DND-41 (cell line): ENCODE results near the gene CPEB2.

ENCODE experiments used
- ATAC-seq: fragments of 200-7000 bp; cut with Tn5 transposase; 3 replicates; pipeline ENCODE4 v1.9.1; 2021; ENCODE audit warnings: low read depth; ENCODE audit not compliant: insufficient read depth
- DNase-seq: peaks from one replicate; pipeline ENCODE4 v3.0.0-alpha.2; 2020
- H2AFZ ChIP-seq: 2 replicates; pipeline ENCODE4 v1.6.0; 2012; ENCODE audit warnings: low read depth, low read length
- H3K27ac ChIP-seq: 2 replicates; pipeline ENCODE4 v1.5.1; 2012; ENCODE audit warnings: low read length, inconsistent platforms
- H3K27me3 ChIP-seq: fragments of 200-600 bp; sonication (generic); 2 replicates; pipeline ENCODE4 v1.6.0; 2012; ENCODE audit warnings: low read length, mild to moderate bottlenecking, inconsistent platforms; ENCODE audit not compliant: insufficient read depth, poor library complexity
- H3K36me3 ChIP-seq: 2 replicates; pipeline ENCODE4 v1.5.1; 2012; ENCODE audit warnings: low read length, inconsistent platforms; ENCODE audit not compliant: insufficient read depth
- H3K4me1 ChIP-seq: 2 replicates; pipeline ENCODE4 v1.5.1; 2012; ENCODE audit warnings: mild to moderate bottlenecking, low read length; ENCODE audit not compliant: insufficient read depth
- H3K4me2 ChIP-seq: 2 replicates; pipeline ENCODE4 v1.6.0; 2012; ENCODE audit warnings: mild to moderate bottlenecking, moderate library complexity, low read length, inconsistent platforms; ENCODE audit not compliant: insufficient read depth
- H3K4me3 ChIP-seq, 2 experiments: fragments of 200-600 bp in 1 of 2; shearing (Covaris generic) in 1 of 2; 2 replicates each; pipeline ENCODE4 v1.5.1; 2012 to 2016; ENCODE audit warnings: inconsistent platforms in 2 of 2, low read length in 2 of 2, mild to moderate bottlenecking in 2 of 2, low read depth in 1 of 2, moderate library complexity in 1 of 2
- H3K79me2 ChIP-seq: 2 replicates; pipeline ENCODE4 v1.6.0; 2012; ENCODE audit warnings: low read length, inconsistent platforms; ENCODE audit not compliant: insufficient read depth
- H3K9ac ChIP-seq: 2 replicates; pipeline ENCODE4 v1.6.0; 2012; ENCODE audit warnings: low read depth, mild to moderate bottlenecking, inconsistent platforms, low read length, moderate library complexity
- H3K9me3 ChIP-seq: 2 replicates; pipeline ENCODE4 v1.5.1; 2012; ENCODE audit warnings: low read length, moderate library complexity, mild to moderate bottlenecking, inconsistent platforms; ENCODE audit not compliant: insufficient read depth, severe bottlenecking
- H4K20me1 ChIP-seq: 2 replicates; pipeline ENCODE4 v1.6.0; 2012; ENCODE audit warnings: low read length; ENCODE audit not compliant: insufficient read depth
- EZH2 ChIP-seq: IDR thresholded peaks from 3 replicates; pipeline ENCODE4 v1.6.1; 2012; ENCODE audit warnings: borderline replicate concordance, low read depth, mild to moderate bottlenecking, moderate library complexity, low read length, inconsistent platforms; ENCODE audit not compliant: severe bottlenecking
- TF ChIP-seq, protein P1 (sequence below): IDR thresholded peaks from 2 replicates; pipeline ENCODE4 v1.5.1; 2012; ENCODE audit warnings: borderline replicate concordance, low read length, moderate library complexity, mild to moderate bottlenecking; ENCODE audit not compliant: poor library complexity, severe bottlenecking; ENCODE audit errors: extremely low read depth

The CPEB2 gene

DNA sequence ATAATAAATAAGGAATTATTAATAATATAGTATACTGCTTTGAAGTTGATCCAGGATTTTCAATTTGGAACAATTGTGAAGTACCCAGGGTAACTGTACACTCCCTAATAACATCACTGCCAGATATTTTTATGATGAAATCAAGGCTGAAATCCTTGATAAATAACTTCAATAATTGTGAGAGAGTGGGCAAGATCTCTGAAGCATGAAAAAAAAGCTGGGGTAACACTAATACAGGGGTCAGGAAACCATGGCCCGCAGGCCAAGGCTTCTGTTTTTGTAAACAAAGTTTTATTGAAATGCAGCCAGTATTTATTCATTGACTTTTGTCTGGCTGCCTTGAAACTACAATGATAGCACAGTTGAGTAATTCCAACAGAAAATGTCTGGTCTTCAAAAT, 41.6 kb downstream of the CPEB2 start:
- Histone ChIP-seq H3K27me3 (no peaks in the 10 kb centered on the region), H3K27ac (no peak overlapping the region), H3K9ac (no peak overlapping the region), H3K79me2 (no peaks in the 10 kb centered on the region), H3K4me3 (no peak overlapping the region), H3K4me2 (no peak overlapping the region), H3K36me3 (no peaks in the 10 kb centered on the region), H2AFZ (no peak overlapping the region), H3K4me1 (no peaks in the 10 kb centered on the region), H4K20me1 (no peaks in the 10 kb centered on the region), H3K9me3 (no peaks in the 10 kb centered on the region)
- no peak for TF ChIP-seq EZH2
- TF ChIP-seq, protein P1, sequence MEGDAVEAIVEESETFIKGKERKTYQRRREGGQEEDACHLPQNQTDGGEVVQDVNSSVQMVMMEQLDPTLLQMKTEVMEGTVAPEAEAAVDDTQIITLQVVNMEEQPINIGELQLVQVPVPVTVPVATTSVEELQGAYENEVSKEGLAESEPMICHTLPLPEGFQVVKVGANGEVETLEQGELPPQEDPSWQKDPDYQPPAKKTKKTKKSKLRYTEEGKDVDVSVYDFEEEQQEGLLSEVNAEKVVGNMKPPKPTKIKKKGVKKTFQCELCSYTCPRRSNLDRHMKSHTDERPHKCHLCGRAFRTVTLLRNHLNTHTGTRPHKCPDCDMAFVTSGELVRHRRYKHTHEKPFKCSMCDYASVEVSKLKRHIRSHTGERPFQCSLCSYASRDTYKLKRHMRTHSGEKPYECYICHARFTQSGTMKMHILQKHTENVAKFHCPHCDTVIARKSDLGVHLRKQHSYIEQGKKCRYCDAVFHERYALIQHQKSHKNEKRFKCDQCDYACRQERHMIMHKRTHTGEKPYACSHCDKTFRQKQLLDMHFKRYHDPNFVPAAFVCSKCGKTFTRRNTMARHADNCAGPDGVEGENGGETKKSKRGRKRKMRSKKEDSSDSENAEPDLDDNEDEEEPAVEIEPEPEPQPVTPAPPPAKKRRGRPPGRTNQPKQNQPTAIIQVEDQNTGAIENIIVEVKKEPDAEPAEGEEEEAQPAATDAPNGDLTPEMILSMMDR: no peak
- DNase-seq (no peak), ATAC-seq (no peak)

DNA sequence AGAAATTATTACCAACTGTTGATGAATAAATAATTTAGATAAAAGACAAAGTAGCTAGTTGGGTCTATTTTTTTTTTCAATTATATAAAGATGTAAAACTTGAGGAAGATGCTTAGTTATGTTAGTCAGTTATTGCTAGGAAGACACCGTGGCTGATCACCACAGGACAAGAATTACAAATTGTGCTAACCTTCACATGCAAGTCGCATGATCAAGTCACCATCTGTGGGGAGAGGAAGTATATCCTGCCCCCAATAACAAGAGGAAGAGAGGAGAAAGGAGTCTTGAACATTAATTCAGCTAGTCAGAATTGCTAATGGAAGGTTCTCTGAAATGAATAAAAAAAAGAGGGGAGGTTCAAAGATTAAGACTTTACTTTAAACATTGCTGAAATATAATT, 52.3 kb downstream of the CPEB2 start:
- TF ChIP-seq, protein P1: no peak
- TF ChIP-seq EZH2: no peak
- ATAC-seq (no peak), DNase-seq (no peak)

GRCh38 chr4:15060213-15060612, 57.9 kb downstream of the CPEB2 start:
- no peaks in the 10 kb centered on the region for H3K9me3 ChIP-seq
- TF ChIP-seq, protein P1: no peak
- TF ChIP-seq EZH2: no peak
- ATAC-seq: no peak
- H3K4me1 ChIP-seq: no peaks in the 10 kb centered on the region
- no peak for DNase-seq
- H3K27ac ChIP-seq: no peak overlapping the region
- H3K27me3 ChIP-seq: no peaks in the 10 kb centered on the region
- no peaks in the 10 kb centered on the region for H3K79me2 ChIP-seq
- H3K4me2 ChIP-seq: no peak overlapping the region
- H3K36me3 ChIP-seq: no peaks in the 10 kb centered on the region
- H4K20me1 ChIP-seq: no peaks in the 10 kb centered on the region
- H3K4me3 ChIP-seq: no peak overlapping the region
- H3K9ac ChIP-seq: no peak overlapping the region
- no peak overlapping the region for H2AFZ ChIP-seq

More for the DNA sequence above, 52.3 kb downstream of the CPEB2 start:
- H4K20me1 ChIP-seq: no peaks in the 10 kb centered on the region
- H3K4me2 ChIP-seq: no peak overlapping the region
- no peaks in the 10 kb centered on the region for H3K4me1 ChIP-seq
- no peaks in the 10 kb centered on the region for H3K79me2 ChIP-seq
- no peak overlapping the region for H3K27ac ChIP-seq
- H2AFZ ChIP-seq: no peak overlapping the region
- no peaks in the 10 kb centered on the region for H3K9me3 ChIP-seq
- H3K36me3 ChIP-seq: no peaks in the 10 kb centered on the region
- no peak overlapping the region for H3K9ac ChIP-seq
- no peaks in the 10 kb centered on the region for H3K27me3 ChIP-seq
- no peak overlapping the region for H3K4me3 ChIP-seq

DNA sequence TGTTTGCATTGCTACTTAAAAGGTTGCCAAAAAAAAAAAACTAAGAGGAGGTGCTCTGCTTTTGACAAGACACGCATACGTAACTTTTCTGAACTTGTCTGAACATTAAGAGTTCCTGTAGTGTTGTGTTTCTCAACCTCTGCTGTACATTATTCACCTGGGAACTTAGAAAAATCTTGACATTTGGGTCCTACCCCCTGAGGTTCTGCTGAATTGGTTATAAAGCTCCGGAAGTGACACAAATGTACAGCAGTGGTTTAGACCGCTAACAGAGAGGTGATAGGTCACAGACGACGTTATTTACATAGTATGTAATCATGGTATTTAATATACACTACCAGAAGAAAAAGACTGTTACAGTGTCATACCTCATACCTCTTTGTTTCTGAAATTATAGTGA, 61.1 kb downstream of the CPEB2 start:
- no peak overlapping the region for H3K27ac ChIP-seq
- H3K4me1 ChIP-seq: no peaks in the 10 kb centered on the region
- TF ChIP-seq, protein P1: no peak
- no peak for TF ChIP-seq EZH2
- no peaks in the 10 kb centered on the region for H3K36me3 ChIP-seq
- no peaks in the 10 kb centered on the region for H4K20me1 ChIP-seq
- ATAC-seq: no peak
- H3K9ac ChIP-seq: no peak overlapping the region
- no peak overlapping the region for H3K4me2 ChIP-seq
- no peak overlapping the region for H2AFZ ChIP-seq
- DNase-seq: no peak
- H3K27me3 ChIP-seq: no peaks in the 10 kb centered on the region
- no peaks in the 10 kb centered on the region for H3K9me3 ChIP-seq
- no peaks in the 10 kb centered on the region for H3K79me2 ChIP-seq
- no peak overlapping the region for H3K4me3 ChIP-seq
